DOHH2 (cell line): ENCODE data around the gene SLC2A9.

Experiments
- H3F3A ChIP-seq: fragments of 200-600 bp; sonication (generic), shearing (Covaris generic); 2 replicates; pipeline ENCODE4 v1.6.0; 2016; ENCODE audit warnings: antibody characterized with exemption, mild to moderate bottlenecking; ENCODE audit not compliant: control insufficient read depth, insufficient read depth
- H3K27ac ChIP-seq: fragments of 200-600 bp; sonication (generic); 2 replicates; pipeline ENCODE4 v1.5.1; 2014; ENCODE audit warnings: low read depth, mild to moderate bottlenecking, low read length, moderate library complexity
- H3K27me3 ChIP-seq: fragments of 200-600 bp; sonication (generic); 2 replicates; pipeline ENCODE4 v1.6.1; 2014; ENCODE audit warnings: mild to moderate bottlenecking, low read length, mixed read lengths; ENCODE audit not compliant: control insufficient read depth
- H3K36me3 ChIP-seq: fragments of 200-600 bp; sonication (generic); 2 replicates; pipeline ENCODE4 v1.6.1; 2014; ENCODE audit warnings: mild to moderate bottlenecking, low read length, moderate library complexity, mixed read lengths; ENCODE audit not compliant: control insufficient read depth
- H3K4me1 ChIP-seq: fragments of 200-600 bp; sonication (generic); 2 replicates; pipeline ENCODE4 v1.6.1; 2014; ENCODE audit warnings: mild to moderate bottlenecking, low read length, mixed read lengths; ENCODE audit not compliant: control insufficient read depth
- H3K4me2 ChIP-seq: fragments of 200-600 bp; sonication (generic); 2 replicates; pipeline ENCODE4 v1.6.0; 2014; ENCODE audit warnings: mild to moderate bottlenecking, low read length, moderate library complexity
- H3K4me3 ChIP-seq: fragments of 200-600 bp; sonication (generic); 2 replicates; pipeline ENCODE4 v1.5.1; 2014; ENCODE audit warnings: mild to moderate bottlenecking, low read length, mixed read lengths
- H3K79me2 ChIP-seq: fragments of 200-600 bp; sonication (generic); 2 replicates; pipeline ENCODE4 v1.6.1; 2014; ENCODE audit warnings: mild to moderate bottlenecking, low read length, mixed read lengths; ENCODE audit not compliant: control insufficient read depth
- H3K9me2 ChIP-seq: fragments of 200-600 bp; sonication (generic); replicated peaks from 2 replicates; pipeline ENCODE4 v1.6.1; 2014; ENCODE audit warnings: mild to moderate bottlenecking, low read length, mixed read lengths; ENCODE audit not compliant: control insufficient read depth
- H3K9me3 ChIP-seq: fragments of 200-600 bp; sonication (generic); 2 replicates; pipeline ENCODE4 v1.6.1; 2014; ENCODE audit warnings: antibody characterized with exemption, low read length, mixed read lengths; ENCODE audit not compliant: control insufficient read depth, insufficient read depth
- H4K20me1 ChIP-seq: fragments of 200-600 bp; sonication (generic); 2 replicates; pipeline ENCODE4 v1.6.0; 2014; ENCODE audit warnings: low read depth, mild to moderate bottlenecking, antibody characterized with exemption, low read length, moderate library complexity; ENCODE audit not compliant: control insufficient read depth, insufficient read depth
- CTCF ChIP-seq: fragments of 200-600 bp; sonication (generic); IDR thresholded peaks from one replicate; pipeline ENCODE4 v1.5.1; 2014; ENCODE audit warnings: antibody characterized with exemption, mild to moderate bottlenecking, low read depth, low read length; ENCODE audit not compliant: poor library complexity, severe bottlenecking
- EZH2phosphoT487 ChIP-seq: fragments of 200-600 bp; sonication (generic); IDR thresholded peaks from 2 replicates; pipeline ENCODE4 v1.6.1; 2017; ENCODE audit warnings: borderline replicate concordance, mild to moderate bottlenecking, antibody characterized with exemption, low read length, moderate library complexity, mixed read lengths

Gene SLC2A9

DNA sequence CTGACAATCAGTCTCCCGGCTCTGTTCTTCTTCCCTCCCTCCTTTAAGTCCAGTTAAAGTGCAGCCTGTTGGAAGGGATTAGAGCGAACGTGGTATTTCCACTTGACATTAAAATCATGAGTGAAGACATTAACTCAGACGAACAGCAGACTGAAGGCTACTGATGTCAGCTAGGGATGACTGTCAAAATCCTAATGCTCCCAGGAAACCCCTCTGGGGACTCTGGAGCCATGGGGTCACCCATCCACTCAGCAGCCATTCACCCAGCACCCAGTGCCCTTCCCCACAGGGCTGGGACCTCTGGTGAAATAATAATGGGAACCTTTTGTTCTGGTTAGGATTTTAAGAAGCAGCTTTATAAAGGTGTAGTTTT lies 126.0 kb downstream of the SLC2A9 start:
- no peaks in the 10 kb centered on the region for H3K79me2 ChIP-seq
- no peaks in the 10 kb centered on the region for H3K9me2 ChIP-seq
- no peak for TF ChIP-seq EZH2phosphoT487
- TF ChIP-seq CTCF: no peak
- no peaks in the 10 kb centered on the region for H3K9me3 ChIP-seq
- peaks cover 15% of the 10 kb centered on the region; the same call in 1 of the 2 replicates for H3K27me3 ChIP-seq
- H3K4me2 ChIP-seq: no peak overlapping the region
- no peaks in the 10 kb centered on the region for H4K20me1 ChIP-seq
- H3K27ac ChIP-seq: no peak overlapping the region
- H3K36me3 ChIP-seq: no peaks in the 10 kb centered on the region
- H3K4me1 ChIP-seq: no peaks in the 10 kb centered on the region
- no peak overlapping the region for H3K4me3 ChIP-seq
- no peaks in the 10 kb centered on the region for H3F3A ChIP-seq

DNA sequence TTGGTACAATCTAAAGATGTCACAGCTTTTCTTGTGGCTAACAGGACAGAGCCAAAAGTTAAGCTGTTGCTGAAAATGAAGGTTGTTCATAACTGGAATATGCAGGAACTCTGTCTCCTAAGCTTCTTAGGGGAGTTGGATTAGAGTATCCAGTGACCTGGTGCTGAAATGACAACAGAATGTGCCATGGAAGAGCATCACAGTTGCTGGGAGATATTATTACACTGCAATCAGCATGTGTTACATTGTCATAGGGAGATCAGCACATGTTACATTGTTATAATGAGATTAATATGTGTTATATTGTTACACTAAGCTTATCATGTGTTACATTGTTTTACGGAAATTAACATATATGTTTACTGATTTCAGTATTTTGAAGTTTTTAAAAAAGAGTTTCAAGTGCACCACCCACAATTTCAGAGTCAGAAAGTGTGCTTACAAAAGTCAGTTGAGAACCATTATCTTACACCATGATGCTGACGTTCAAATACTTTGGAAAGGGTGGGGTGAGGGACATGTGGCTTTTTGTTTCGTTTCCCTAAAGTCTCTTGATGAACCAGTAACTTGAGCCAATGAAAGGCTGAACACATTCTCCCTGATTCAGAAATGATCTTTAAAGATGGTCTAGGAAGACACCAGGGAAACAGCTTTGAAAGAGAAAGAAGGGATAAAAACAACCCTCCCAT lies 126.5 kb downstream of the SLC2A9 start:
- Histone ChIP-seq H3K9me3 (no peaks in the 10 kb centered on the region), H3K27me3 (peaks cover 15% of the 10 kb centered on the region; the same call in 1 of the 2 replicates), H3K79me2 (no peaks in the 10 kb centered on the region), H3K4me2 (no peak overlapping the region), H3K4me3 (no peak overlapping the region), H3F3A (no peaks in the 10 kb centered on the region), H3K36me3 (no peaks in the 10 kb centered on the region), H4K20me1 (no peaks in the 10 kb centered on the region), H3K27ac (no peak overlapping the region), H3K4me1 (no peaks in the 10 kb centered on the region), H3K9me2 (no peaks in the 10 kb centered on the region)
- no peak for TF ChIP-seq CTCF
- no peak for TF ChIP-seq EZH2phosphoT487

- Histone ChIP-seq H3K9me3 (no peaks in the 10 kb centered on the region), H3K36me3 (no peaks in the 10 kb centered on the region), H4K20me1 (no peaks in the 10 kb centered on the region), H3K4me3 (no peak overlapping the region), H3F3A (no peaks in the 10 kb centered on the region), H3K4me1 (no peaks in the 10 kb centered on the region), H3K27me3 (peaks cover 12% of the 10 kb centered on the region; the same call in 1 of the 2 replicates), H3K79me2 (no peaks in the 10 kb centered on the region), H3K4me2 (no peak overlapping the region), H3K9me2 (no peaks in the 10 kb centered on the region), H3K27ac (no peak overlapping the region)
- no peak for TF ChIP-seq CTCF
- no peak for TF ChIP-seq EZH2phosphoT487
Observed at GRCh38 chr4:9893329-9894108, 127.8 kb downstream of the SLC2A9 start.
